A549 (cell line): ENCODE measurements around the gene OSBPL2. TPM values are rescaled to one million over a fixed set of nuclear protein-coding genes. Genes with fewer than 3 reads are reported as not detected.

Experiments
- ATAC-seq, 2 experiments: fragments of 200-7000 bp in 1 of 2; fragments of >200 bp in 1 of 2; cut with Nextera tagmentation in 1 of 2; cut with Tn5 transposase in 1 of 2; 3 replicates each; pipeline versions ENCODE4 v1.8.0 to v1.9.1; 2018 to 2020; ENCODE audit warnings: mild to moderate bottlenecking in 1 of 2, moderate library complexity in 1 of 2
- CTCF ChIA-PET: fragments of 300-600 bp; sonication (Branson Sonifier 250); formaldehyde crosslinking; extraction: SDS; loops from one replicate; lab custom pipeline; 2021; ENCODE audit warnings: antibody characterized with exemption, inconsistent platforms; lab: Yijun Ruan, JAX
- POLR2A ChIA-PET: fragments of 350-600 bp; formaldehyde crosslinking; extraction: SDS; loops from one replicate; lab custom pipeline; 2021; ENCODE audit warnings: antibody characterized with exemption, inconsistent platforms; lab: Yijun Ruan, JAX
- DNase-seq, 2 experiments: peaks; one replicate each; pipeline versions ENCODE4 v3.0.0 to v3.0.0-alpha.2; 2011 to 2016; ENCODE audit warnings: low read depth in 1 of 2, low spot score in 1 of 2
- FAIRE-seq: peaks from 2 replicates; lab custom pipeline; 2011; peaks lifted over from hg19 to GRCh38; lab: Jason Lieb, UNC
- H3K27ac ChIP-seq, 2 experiments: fragments of >200 bp; sonication (Bioruptor Twin); formaldehyde crosslinking; 3 replicates each; pipeline ENCODE4 v1.5.1; 2016 to 2017
- H3K4me1 ChIP-seq: fragments of >200 bp; sonication (Bioruptor Twin); formaldehyde crosslinking; 3 replicates; pipeline ENCODE4 v1.6.1; 2016
- H3K4me2 ChIP-seq: fragments of >200 bp; sonication (Bioruptor Twin); formaldehyde crosslinking; 3 replicates; pipeline ENCODE4 v1.6.1; 2016
- H3K4me3 ChIP-seq: fragments of >200 bp; sonication (Bioruptor Twin); formaldehyde crosslinking; 3 replicates; pipeline ENCODE4 v1.5.1; 2016
- H3K9me3 ChIP-seq: fragments of >200 bp; sonication (Bioruptor Twin); formaldehyde crosslinking; 3 replicates; pipeline ENCODE4 v1.6.1; 2016
- BHLHE40 ChIP-seq: IDR thresholded peaks from 2 replicates; pipeline ENCODE4 v1.6.1; 2012; ENCODE audit warnings: low read depth, low read length, inconsistent platforms
- CBX2 ChIP-seq: fragments of 200-600 bp; sonication (generic); IDR thresholded peaks from 2 replicates; pipeline ENCODE4 v1.6.1; 2016; ENCODE audit warnings: low read depth, mild to moderate bottlenecking, borderline replicate concordance
- CEBPB ChIP-seq, 2 experiments: fragments of >200 bp in 1 of 2; sonication (Bioruptor Twin) in 1 of 2; formaldehyde crosslinking in 1 of 2; IDR thresholded peaks; 2 replicates each; pipeline ENCODE4 v1.6.1; 2012 to 2016
- CHD2 ChIP-seq: fragments of 150-350 bp; IDR thresholded peaks from 2 replicates; pipeline ENCODE4 v1.6.1; 2014; ENCODE audit warnings: low read length; ENCODE audit not compliant: partially characterized antibody
- CHD4 ChIP-seq: fragments of 200-600 bp; sonication (generic); IDR thresholded peaks from 2 replicates; pipeline ENCODE4 v1.6.1; 2016; ENCODE audit warnings: antibody characterized with exemption, mild to moderate bottlenecking, borderline replicate concordance
- FOSL2 ChIP-seq, 2 experiments: fragments of 450-650 bp in 1 of 2; fragments of >200 bp in 1 of 2; sonication (Bioruptor Twin) in 1 of 2; formaldehyde crosslinking; IDR thresholded peaks; 2 replicates each; pipeline versions ENCODE4 v1.5.0 to v1.6.1; 2016 to 2020; ENCODE audit warnings: mild to moderate bottlenecking in 1 of 2, moderate library complexity in 1 of 2
- GATA3 ChIP-seq: IDR thresholded peaks from 2 replicates; pipeline ENCODE4 v1.6.1; 2012; ENCODE audit warnings: borderline replicate concordance
- JUNB ChIP-seq: fragments of >200 bp; sonication (Bioruptor Twin); formaldehyde crosslinking; IDR thresholded peaks from 2 replicates; pipeline ENCODE4 v1.6.1; 2016
- KDM1A ChIP-seq: fragments of 200-600 bp; sonication (generic); IDR thresholded peaks from 2 replicates; pipeline ENCODE4 v1.6.1; 2016; ENCODE audit warnings: low read depth, mild to moderate bottlenecking
- MAZ ChIP-seq: fragments of 150-350 bp; IDR thresholded peaks from 2 replicates; pipeline ENCODE4 v1.6.1; 2014; ENCODE audit warnings: antibody characterized with exemption, low read depth, low read length, borderline replicate concordance
- NPAS2 ChIP-seq: fragments of 250-450 bp; sonication (Bioruptor Pico); IDR thresholded peaks from 2 replicates; pipeline ENCODE4 v1.8.0; 2022; ENCODE audit warnings: mild to moderate bottlenecking, moderate library complexity, borderline replicate concordance
- PHF8 ChIP-seq: fragments of 200-600 bp; sonication (generic); IDR thresholded peaks from 2 replicates; pipeline ENCODE4 v1.6.1; 2016; ENCODE audit warnings: low read depth, mild to moderate bottlenecking, antibody characterized with exemption, moderate library complexity, borderline replicate concordance
- POLR2A ChIP-seq: IDR thresholded peaks from 2 replicates; pipeline ENCODE4 v1.6.1; 2012; ENCODE audit warnings: mild to moderate bottlenecking, low read length
- RAD21 ChIP-seq, 2 experiments: fragments of >200 bp in 1 of 2; sonication (Bioruptor Twin) in 1 of 2; formaldehyde crosslinking in 1 of 2; IDR thresholded peaks in 1 of 2; conservative IDR thresholded peaks in 1 of 2; 2 replicates in 1 of 2; 3 replicates in 1 of 2; pipeline ENCODE4 v1.6.1; 2012 to 2018; ENCODE audit warnings: inconsistent platforms in 1 of 2
- RCOR1 ChIP-seq: fragments of 150-350 bp; IDR thresholded peaks from 2 replicates; pipeline ENCODE4 v1.6.1; 2014; ENCODE audit warnings: antibody characterized with exemption, low read length, low read depth
- SREBF2 ChIP-seq: fragments of 450-650 bp; IDR thresholded peaks from 2 replicates; pipeline ENCODE4 v1.6.1; 2014; ENCODE audit warnings: mild to moderate bottlenecking, moderate library complexity
- ZSCAN20 ChIP-seq: fragments of 250-450 bp; sonication (Bioruptor Pico); IDR thresholded peaks from 2 replicates; pipeline ENCODE4 v1.8.0; 2022; ENCODE audit warnings: mild to moderate bottlenecking, moderate library complexity
- WGBS: methylation state at CpG from one replicate; pipeline ENCODE4 v1.1.6; 2017; ENCODE audit errors: missing lambda C conversion rate; 5-methylcytosine and 5-hydroxymethylcytosine counted together
- polyA plus RNA-seq, 4 experiments: library from polyadenylated mRNA; depleted of rRNA in 3 of 4; stranded (reverse); fragments of >200 nt; fragmentation: RNase III in 1 of 4; extraction: RNeasy Plus Mini Kit Qiagen cat#74134 plus additional on column Dnase treatment in 1 of 4; gene quantifications; 2 replicates in 3 of 4; 3 replicates in 1 of 4; pipeline ENCODE4 v1.2.3, GENCODE V29; 2011 to 2017
- TF ChIP-seq, protein P1 (sequence below): fragments of 250-450 bp; sonication (Bioruptor Pico); IDR thresholded peaks from 2 replicates; pipeline ENCODE4 v1.5.0; 2021; ENCODE audit warnings: mild to moderate bottlenecking, moderate library complexity, borderline replicate concordance
- TF ChIP-seq, protein P2 (sequence below): fragments of 250-450 bp; sonication (Bioruptor Pico); IDR thresholded peaks from 2 replicates; pipeline ENCODE4 v1.5.0; 2020; ENCODE audit warnings: low read depth, mild to moderate bottlenecking, moderate library complexity
- TF ChIP-seq, protein P3 (sequence below): IDR thresholded peaks from 2 replicates; pipeline ENCODE4 v1.6.1; 2012; ENCODE audit warnings: low read depth, borderline replicate concordance
- TF ChIP-seq, protein P4 (sequence below): fragments of >200 bp; sonication (Bioruptor Twin); formaldehyde crosslinking; IDR thresholded peaks from 2 replicates; pipeline ENCODE4 v1.6.1; 2016

The OSBPL2 gene
- polyA plus RNA-seq, 2 of the 4 experiments (the other 2 are of a cell fraction): 14.6 to 14.8 TPM

DNA sequence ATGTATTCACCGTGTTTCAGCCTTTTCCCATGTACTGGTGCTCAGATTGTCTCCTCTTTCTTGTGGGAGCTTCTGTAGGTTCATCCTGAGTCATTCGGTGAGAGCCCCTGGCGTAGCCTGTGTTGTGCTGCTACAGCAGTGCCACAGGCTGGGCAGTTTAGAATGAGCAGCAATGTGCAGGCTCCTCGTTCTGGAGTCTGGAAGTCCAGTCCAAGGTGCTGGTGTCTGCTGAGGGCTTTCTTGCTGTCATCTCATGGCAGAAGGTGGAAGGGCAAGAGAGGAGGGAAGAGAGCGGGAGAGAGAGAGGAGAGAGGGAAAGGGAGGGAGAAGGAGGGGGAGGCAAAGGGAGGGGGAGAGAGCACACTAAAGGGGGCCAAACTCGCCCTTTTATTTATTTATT is 15.1 kb downstream of the OSBPL2 start:
- WGBS: 85% methylated on average over 6 of the region's 6 CpGs
- H3K9me3 ChIP-seq: no peaks in the 10 kb centered on the region
- ATAC-seq (no peak), FAIRE-seq (no peak), DNase-seq (no peak)
- ChIA-PET POLR2A (no interaction called here), CTCF (no interaction called here)
- TF ChIP-seq NPAS2 (CRISPR knock-in tag): no peak
- no peak for TF ChIP-seq CHD2
- no peak for TF ChIP-seq RCOR1
- TF ChIP-seq KDM1A: no peak
- TF ChIP-seq GATA3: no peak
- TF ChIP-seq, protein P1, sequence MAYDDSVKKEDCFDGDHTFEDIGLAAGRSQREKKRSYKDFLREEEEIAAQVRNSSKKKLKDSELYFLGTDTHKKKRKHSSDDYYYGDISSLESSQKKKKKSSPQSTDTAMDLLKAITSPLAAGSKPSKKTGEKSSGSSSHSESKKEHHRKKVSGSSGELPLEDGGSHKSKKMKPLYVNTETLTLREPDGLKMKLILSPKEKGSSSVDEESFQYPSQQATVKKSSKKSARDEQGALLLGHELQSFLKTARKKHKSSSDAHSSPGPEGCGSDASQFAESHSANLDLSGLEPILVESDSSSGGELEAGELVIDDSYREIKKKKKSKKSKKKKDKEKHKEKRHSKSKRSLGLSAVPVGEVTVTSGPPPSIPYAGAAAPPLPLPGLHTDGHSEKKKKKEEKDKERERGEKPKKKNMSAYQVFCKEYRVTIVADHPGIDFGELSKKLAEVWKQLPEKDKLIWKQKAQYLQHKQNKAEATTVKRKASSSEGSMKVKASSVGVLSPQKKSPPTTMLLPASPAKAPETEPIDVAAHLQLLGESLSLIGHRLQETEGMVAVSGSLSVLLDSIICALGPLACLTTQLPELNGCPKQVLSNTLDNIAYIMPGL (CRISPR knock-in tag): no peak
- TF ChIP-seq, protein P2, sequence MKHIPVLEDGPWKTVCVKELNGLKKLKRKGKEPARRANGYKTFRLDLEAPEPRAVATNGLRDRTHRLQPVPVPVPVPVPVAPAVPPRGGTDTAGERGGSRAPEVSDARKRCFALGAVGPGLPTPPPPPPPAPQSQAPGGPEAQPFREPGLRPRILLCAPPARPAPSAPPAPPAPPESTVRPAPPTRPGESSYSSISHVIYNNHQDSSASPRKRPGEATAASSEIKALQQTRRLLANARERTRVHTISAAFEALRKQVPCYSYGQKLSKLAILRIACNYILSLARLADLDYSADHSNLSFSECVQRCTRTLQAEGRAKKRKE (CRISPR knock-in tag): no peak
- TF ChIP-seq RAD21 (conservative IDR thresholded peaks at IDR 0.05 in 1 of 2, IDR thresholded peaks at IDR 0.05 in 1 of 2): no peak
- no peak for TF ChIP-seq POLR2A
- no peak for TF ChIP-seq SREBF2
- no peak for TF ChIP-seq BHLHE40
- no peak for TF ChIP-seq JUNB
- TF ChIP-seq PHF8: no peak
- TF ChIP-seq, protein P3, sequence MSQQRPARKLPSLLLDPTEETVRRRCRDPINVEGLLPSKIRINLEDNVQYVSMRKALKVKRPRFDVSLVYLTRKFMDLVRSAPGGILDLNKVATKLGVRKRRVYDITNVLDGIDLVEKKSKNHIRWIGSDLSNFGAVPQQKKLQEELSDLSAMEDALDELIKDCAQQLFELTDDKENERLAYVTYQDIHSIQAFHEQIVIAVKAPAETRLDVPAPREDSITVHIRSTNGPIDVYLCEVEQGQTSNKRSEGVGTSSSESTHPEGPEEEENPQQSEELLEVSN: no peak
- no peaks in the 10 kb centered on the region for H3K4me1 ChIP-seq
- H3K4me2 ChIP-seq: no peak overlapping the region
- H3K27ac ChIP-seq: no peak overlapping the region
- H3K4me3 ChIP-seq: no peak overlapping the region

DNA sequence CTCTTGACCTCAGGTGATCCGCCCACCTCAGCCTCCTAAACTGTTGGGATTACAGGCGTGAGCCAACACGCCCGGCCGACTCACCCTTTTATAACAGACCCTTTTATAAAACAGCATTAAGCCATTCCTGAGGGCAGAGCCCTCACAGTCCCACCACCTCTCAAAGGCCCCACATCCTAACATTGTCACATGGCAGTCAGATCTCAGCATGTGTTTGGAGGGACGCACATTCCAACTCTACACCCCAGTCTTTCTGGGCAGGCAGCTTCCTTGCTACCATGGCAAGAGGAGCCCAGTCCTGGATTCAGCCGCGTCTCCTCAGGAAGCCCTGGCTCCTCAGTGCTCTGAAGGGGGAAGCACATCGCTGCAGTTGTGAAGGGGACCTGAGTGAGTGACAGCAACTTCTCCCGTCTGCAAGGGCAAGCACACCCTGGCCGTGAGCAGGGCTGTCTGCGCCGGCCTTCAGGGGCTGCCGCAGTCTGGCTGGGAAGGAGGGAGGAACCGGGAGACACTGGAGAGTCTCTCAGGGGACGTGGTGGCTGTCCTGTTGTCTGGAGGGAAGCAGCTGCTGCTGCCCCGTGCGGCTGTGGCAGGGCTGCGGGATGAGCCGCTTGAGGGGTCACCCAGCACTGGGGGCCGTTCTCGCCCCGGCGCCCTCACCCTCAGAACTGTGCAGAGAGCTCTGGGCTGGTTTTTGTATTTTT is 15.9 kb downstream of the OSBPL2 start:
- H3K4me1 ChIP-seq: no peaks in the 10 kb centered on the region
- TF ChIP-seq CBX2: no peak
- TF ChIP-seq ZSCAN20: no peak
- TF ChIP-seq MAZ: no peak
- TF ChIP-seq CHD2: no peak
- no peak for TF ChIP-seq CEBPB (IDR thresholded peaks at IDR 0.05)
- TF ChIP-seq CHD4: no peak
- TF ChIP-seq, protein P4, sequence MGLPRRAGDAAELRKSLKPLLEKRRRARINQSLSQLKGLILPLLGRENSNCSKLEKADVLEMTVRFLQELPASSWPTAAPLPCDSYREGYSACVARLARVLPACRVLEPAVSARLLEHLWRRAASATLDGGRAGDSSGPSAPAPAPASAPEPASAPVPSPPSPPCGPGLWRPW: no peak
- TF ChIP-seq FOSL2 (IDR thresholded peaks at IDR 0.05): no peak
- no peak for TF ChIP-seq FOSL2 (CRISPR knock-in tag; IDR thresholded peaks at IDR 0.05)
- H3K4me2 ChIP-seq: no peak overlapping the region
- H3K4me3 ChIP-seq: no peak overlapping the region
- ChIA-PET POLR2A (no interaction called here), CTCF (interaction anchor here (3.4 kb wide), 1 partner anchor 8 kb away, joined by 11 read pairs; no protein-coding TSS in a partner anchor)
- FAIRE-seq (no peak), DNase-seq (no peak), ATAC-seq (no peak; a peak in 1 of 6 replicates)
- WGBS: 93% methylated on average over 23 of the region's 24 CpGs
- H3K9me3 ChIP-seq: no peaks in the 10 kb centered on the region
- H3K27ac ChIP-seq: no peak overlapping the region
